NCI-H82 treated with DMSO at 0.1 percent for 48 hours (cell line): ENCODE data around the gene HSFX1.

Source experiments
- DNase-seq: peaks from one replicate; lab custom pipeline; 2025; ENCODE audit not compliant: unreplicated experiment; lab: John Stamatoyannopoulos, UW

HSFX1 gene

GRCh38 chrX:149804102-149804501, 30.2 kb downstream of the HSFX1 start:
- no peak for DNase-seq

DNA sequence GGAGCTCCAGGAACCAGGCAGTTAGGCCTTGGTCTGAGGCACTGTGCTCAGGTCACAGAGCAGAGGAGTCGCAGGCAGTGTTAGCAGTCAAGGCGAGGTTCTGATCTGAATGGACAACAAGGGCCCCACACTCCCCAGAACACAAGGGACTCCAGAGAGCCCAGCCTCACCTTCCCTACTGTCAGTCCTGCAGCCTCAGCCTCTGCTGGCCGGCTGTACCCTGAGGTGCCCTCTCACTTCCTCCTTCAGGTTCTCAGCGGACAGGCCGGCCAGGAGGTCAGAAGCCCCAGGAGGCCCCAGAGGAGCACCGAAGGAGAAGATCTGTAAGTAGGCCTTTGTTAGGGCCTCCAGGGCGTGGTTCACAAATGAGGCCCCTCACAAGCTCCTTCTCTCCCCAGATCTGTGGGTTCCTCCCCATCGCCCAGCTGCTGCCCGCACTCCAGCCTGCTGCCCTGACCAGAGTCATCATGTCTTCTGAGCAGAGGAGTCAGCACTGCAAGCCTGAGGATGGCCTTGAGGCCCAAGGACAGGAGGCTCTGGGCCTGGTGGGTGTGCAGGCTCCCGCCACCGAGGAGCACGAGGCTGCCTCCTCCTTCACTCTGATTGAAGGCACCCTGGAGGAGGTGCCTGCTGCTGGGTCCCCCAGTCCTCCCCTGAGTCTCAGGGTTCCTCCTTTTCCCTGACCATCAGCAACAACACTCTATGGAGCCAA, 34.0 kb downstream of the HSFX1 start:
- DNase-seq: no peak

GRCh38 chrX:149818652-149819051, 44.8 kb downstream of the HSFX1 start:
- no peak for DNase-seq

GRCh38 chrX:149819371-149819770, 45.5 kb downstream of the HSFX1 start:
- no peak for DNase-seq

- no peak for DNase-seq
These were observed 51.6 kb downstream of the HSFX1 start for GRCh38 chrX:149825424-149825823.
